Measurements from ENCODE around the gene EFCC1. TPM values are rescaled to one million over a fixed set of nuclear protein-coding genes. Genes with fewer than 3 reads are reported as not detected.
A peak's percentile ranks its signal among the peaks of the same experiment; 100 is the strongest.

EFCC1 gene
- total RNA-seq, 2 experiments from 2014 or later: not detected

- Histone ChIP-seq H3K4me1 (ENCODE audit: insufficient read depth, low read length, poor library complexity, severe bottlenecking) (no peaks in the 10 kb centered on the region), H4K20me1 (ENCODE audit: insufficient read depth, low read length) (no peaks in the 10 kb centered on the region), H3K9me3 (ENCODE audit: low read length) (0 out of 2 replicates have a peak, but pooled peaks cover 7% of the 10 kb centered on the region), H3K4me3 (ENCODE audit: low read depth, low read length, poor library complexity, severe bottlenecking) (no peak overlapping the region), H3K79me2 (ENCODE audit: insufficient read depth, low read depth, low read length) (no peaks in the 10 kb centered on the region), H3K4me2 (ENCODE audit: low read length) (no peak overlapping the region), H3K36me3 (ENCODE audit: insufficient read depth, low read length) (no peaks in the 10 kb centered on the region), H3K27ac (ENCODE audit: low read depth, low read length, poor library complexity, severe bottlenecking) (no peak overlapping the region), H2AFZ (ENCODE audit: low read length) (peak overlapping the region; percentile 60; the same call in 1 of the 2 replicates), H3K9me2 (ENCODE audit: insufficient read depth, low read length) (no peaks in the 10 kb centered on the region)
- ChIA-PET POLR2A (interaction anchor here (0.6 to 1.0 kb wide), 2 partner anchors 66 to 196 kb away, joined by 3 to 4 read pairs; no protein-coding TSS in a partner anchor), CTCF (ENCODE audit: unreplicated experiment) (no interaction called here)
- TF ChIP-seq, protein P1, sequence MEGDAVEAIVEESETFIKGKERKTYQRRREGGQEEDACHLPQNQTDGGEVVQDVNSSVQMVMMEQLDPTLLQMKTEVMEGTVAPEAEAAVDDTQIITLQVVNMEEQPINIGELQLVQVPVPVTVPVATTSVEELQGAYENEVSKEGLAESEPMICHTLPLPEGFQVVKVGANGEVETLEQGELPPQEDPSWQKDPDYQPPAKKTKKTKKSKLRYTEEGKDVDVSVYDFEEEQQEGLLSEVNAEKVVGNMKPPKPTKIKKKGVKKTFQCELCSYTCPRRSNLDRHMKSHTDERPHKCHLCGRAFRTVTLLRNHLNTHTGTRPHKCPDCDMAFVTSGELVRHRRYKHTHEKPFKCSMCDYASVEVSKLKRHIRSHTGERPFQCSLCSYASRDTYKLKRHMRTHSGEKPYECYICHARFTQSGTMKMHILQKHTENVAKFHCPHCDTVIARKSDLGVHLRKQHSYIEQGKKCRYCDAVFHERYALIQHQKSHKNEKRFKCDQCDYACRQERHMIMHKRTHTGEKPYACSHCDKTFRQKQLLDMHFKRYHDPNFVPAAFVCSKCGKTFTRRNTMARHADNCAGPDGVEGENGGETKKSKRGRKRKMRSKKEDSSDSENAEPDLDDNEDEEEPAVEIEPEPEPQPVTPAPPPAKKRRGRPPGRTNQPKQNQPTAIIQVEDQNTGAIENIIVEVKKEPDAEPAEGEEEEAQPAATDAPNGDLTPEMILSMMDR (conservative IDR thresholded peaks at IDR 0.05; ENCODE audit: low read length): no peak
- TF ChIP-seq EZH2phosphoT487 (IDR thresholded peaks at IDR 0.05; ENCODE audit: borderline replicate concordance, low read depth, low read length): no peak
- intact Hi-C loops (cut with micrococcal nuclease; ENCODE audit: unreplicated experiment): no loop called here
- DNase-seq (ENCODE audit: low spot score): no peak
- no TSS peak for BruUV-seq (replicated peaks)
These were observed 33.5 kb downstream of the EFCC1 start for GRCh38 chr3:129034642-129035041.

DNA sequence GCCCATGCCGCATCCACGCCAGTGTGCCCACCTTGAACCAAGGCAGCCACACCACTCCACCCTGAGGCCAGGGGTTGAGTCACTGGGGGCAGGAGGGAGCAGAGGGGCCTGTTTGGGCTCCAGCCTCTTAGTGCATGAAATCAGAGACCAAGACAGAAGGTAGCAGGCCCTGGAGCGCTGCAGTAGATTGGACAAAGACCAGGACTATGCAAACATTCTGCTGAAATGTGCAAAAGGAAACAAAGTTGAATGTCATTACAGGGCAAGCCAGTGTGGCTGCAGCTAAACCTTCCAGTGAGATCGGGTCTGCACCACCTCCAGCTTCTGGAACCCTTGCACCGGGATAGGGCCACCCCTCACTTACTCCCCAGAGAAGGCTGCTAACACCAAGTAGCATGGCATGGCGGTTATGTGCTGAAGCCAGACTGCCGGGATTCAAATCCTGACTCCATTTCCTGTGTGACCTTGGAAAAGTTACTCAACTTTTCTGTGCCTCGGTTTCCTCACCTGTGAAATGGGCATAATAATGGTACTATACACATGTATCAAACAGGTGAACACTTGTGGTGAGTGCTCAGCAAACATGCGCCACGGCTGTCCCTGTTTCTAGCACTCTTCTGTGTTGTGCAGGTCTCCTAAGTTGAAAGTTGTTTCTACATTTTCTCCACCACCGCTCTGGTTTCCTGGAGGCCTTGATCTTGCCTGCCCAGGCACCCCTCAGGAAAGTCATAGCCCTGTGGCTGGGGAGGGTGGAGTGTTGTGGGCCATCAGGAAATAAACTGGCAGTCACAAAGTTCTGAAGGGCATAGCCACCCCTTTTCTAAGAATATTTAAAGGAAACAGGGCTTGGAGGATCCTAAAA lies 34.5 kb downstream of the EFCC1 start:
- intact Hi-C loops (cut with micrococcal nuclease; ENCODE audit: unreplicated experiment): no loop called here
- no peaks in the 10 kb centered on the region for H4K20me1 ChIP-seq (ENCODE audit: insufficient read depth, low read length)

More for the DNA sequence above, 34.5 kb downstream of the EFCC1 start:
- Histone ChIP-seq H3K4me2 (ENCODE audit: low read length) (no peak overlapping the region), H3K9me3 (ENCODE audit: low read length) (0 out of 2 replicates have a peak, but pooled peaks cover under 1% of the 10 kb centered on the region), H3K9me2 (ENCODE audit: insufficient read depth, low read length) (no peaks in the 10 kb centered on the region), H3K4me3 (ENCODE audit: low read depth, low read length, poor library complexity, severe bottlenecking) (no peak overlapping the region), H3K36me3 (ENCODE audit: insufficient read depth, low read length) (no peaks in the 10 kb centered on the region), H2AFZ (ENCODE audit: low read length) (no peak overlapping the region), H3K79me2 (ENCODE audit: insufficient read depth, low read depth, low read length) (no peaks in the 10 kb centered on the region), H3K4me1 (ENCODE audit: insufficient read depth, low read length, poor library complexity, severe bottlenecking) (no peaks in the 10 kb centered on the region), H3K27ac (ENCODE audit: low read depth, low read length, poor library complexity, severe bottlenecking) (no peak overlapping the region)
- DNase-seq (ENCODE audit: low spot score): no peak
- CTCF ChIA-PET (ENCODE audit: unreplicated experiment): no interaction called here
- TF ChIP-seq, protein P1 (conservative IDR thresholded peaks at IDR 0.05; ENCODE audit: low read length): no peak
- TF ChIP-seq EZH2phosphoT487 (IDR thresholded peaks at IDR 0.05; ENCODE audit: borderline replicate concordance, low read depth, low read length): no peak
- POLR2A ChIA-PET: no interaction called here
- no TSS peak for BruUV-seq (replicated peaks)

Measured in OCI-LY7 (cell line).